Dedifferentiated amniotic fluid mesenchymal stem cell (primary cell): ENCODE data around the gene PROM2.

Experiments
- DNase-seq: peaks from one replicate; pipeline ENCODE4 v3.0.0-alpha.2; 2016; ENCODE audit errors: extremely low spot score

The PROM2 gene

GRCh38 chr2:95323347-95324155, 49.3 kb downstream of the PROM2 start:
- no peak for DNase-seq

GRCh38 chr2:95325026-95325425, 50.8 kb downstream of the PROM2 start:
- DNase-seq, result no peak

- DNase-seq, result no peak
These were observed 51.6 kb downstream of the PROM2 start for GRCh38 chr2:95325590-95326432.

GRCh38 chr2:95326433-95327140, 52.3 kb downstream of the PROM2 start:
- DNase-seq, result no peak

GRCh38 chr2:95327861-95328260, 53.6 kb downstream of the PROM2 start:
- no peak for DNase-seq

GRCh38 chr2:95328358-95329125, 54.3 kb downstream of the PROM2 start:
- no peak for DNase-seq

GRCh38 chr2:95329401-95329800, 55.2 kb downstream of the PROM2 start:
- no peak for DNase-seq

DNA sequence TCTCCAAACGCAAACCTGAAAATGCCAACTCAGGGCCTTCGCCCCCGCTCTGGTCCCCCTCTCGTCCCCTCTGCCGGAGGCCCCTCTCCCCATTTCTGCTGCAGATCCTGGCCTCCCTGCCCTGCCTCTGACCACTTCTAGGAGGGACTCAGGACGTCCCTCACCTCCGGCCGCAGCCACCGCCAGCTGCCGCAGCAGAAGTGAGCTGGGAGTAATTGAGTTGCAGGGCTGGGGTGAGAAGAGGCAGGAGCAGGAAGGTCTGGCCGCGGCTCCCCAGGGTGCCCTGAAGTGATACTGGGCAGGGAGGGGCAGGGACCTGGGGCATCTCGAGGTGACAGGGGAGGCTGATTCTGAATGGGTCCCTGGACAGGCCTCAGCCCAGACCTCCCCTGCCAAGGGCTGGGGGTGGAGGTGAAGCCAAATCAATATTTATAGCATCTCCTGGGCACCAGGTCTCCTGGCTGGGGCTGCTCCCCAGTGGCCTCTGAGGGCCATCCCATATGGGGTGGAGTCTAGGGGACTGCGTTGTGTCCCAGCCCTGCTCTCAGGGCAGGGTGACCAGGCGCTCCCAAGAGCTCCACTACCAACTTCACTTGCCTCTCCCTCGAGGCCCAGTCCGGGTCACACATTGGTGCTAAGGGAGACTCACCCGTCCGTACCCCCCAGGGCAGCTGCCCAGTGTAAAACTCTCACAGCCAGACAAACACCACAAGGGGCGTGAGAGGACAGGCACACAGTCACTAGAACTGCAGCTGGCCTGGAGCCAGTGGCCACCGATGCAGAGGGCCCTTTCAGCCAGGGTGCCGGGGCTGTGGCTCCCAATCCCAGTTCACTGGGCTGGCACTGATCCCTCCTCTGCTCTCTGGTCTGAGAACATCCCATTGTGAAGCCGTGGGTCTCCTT, 55.9 kb downstream of the PROM2 start:
- DNase-seq, result no peak

DNA sequence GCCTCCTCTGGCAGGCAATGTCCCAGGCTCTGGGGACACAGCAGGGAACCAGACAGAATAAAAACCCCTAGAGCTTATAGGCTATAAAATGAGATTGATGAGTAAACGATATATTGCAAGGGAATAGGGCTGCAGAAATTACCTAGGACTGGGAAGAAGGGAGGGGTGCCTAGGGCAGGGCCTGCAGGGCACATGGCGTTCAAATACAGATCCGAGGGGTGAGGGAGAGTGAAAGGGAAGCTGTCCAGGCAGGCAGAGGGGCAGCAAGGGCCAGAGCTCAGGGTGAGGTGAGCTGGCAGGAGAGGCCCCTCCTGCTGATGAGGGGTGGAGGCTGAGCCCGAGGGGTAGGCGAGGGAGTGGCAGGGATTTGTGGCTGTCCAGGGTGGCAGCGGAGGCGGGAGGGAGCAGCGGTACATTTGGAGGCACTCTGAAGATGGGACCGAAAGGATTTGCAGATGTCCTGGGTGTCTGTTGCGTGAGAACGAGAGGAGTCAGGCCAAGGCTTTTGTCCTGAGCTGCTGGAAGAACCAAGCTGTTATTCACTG, 56.6 kb downstream of the PROM2 start:
- no peak for DNase-seq

DNA sequence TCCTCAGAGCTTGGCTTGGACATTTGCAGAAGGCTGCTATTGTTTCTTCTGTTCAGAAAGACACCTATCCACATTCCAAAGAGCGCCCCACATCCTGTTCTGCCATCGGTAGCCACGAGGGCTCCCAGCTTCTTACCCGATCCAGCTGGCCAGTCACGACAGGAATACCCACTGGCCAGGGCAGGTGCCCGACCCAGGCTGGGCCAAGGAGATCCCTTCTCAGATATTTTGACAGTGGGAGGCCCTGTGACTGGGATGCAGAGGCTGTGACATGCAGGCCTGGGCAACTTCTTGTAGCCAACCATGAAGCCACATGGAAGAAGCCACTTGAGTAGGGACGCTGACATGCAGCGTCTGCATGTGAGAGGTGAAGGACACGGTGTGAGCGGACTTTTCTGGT, 57.4 kb downstream of the PROM2 start:
- DNase-seq, result no peak

DNA sequence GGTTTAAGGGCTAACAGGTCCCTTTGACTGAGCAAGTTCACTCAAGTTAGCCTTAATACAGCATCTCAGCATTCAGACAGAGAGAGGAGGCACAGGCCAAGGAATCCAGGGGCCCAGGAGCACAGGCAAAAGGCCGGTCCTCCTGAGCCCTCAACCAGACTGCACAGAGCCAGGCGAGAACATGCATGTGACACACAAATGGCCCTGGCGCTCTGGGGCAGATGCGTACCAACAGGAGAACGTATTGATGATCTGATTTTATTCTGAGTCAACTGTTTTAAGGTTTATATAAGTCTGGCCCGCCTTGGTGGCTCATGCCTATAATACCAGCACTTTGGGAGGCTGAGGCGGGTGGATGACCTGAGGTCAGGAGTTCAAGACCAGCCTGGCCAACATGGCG, 57.8 kb downstream of the PROM2 start:
- no peak for DNase-seq

DNA sequence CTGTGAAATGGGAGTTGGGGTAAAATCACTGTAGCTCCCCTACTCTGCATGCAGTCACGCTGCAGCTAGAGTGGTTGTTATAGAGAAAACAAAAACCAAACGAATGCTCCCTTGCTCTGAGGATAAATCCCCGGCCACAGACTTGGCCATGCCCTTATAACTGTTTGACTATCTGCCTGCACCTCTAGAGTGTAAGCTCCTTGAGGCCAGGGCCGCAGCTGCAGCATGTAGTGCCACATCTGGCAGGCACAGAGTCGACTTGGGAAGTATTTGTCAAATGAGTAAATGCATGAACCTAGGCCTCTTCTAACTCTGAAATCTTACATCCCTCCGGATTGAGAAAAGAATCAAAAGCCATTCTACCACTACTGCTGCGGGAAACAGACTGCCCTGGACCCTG, 58.8 kb downstream of the PROM2 start:
- DNase-seq, result no peak

DNA sequence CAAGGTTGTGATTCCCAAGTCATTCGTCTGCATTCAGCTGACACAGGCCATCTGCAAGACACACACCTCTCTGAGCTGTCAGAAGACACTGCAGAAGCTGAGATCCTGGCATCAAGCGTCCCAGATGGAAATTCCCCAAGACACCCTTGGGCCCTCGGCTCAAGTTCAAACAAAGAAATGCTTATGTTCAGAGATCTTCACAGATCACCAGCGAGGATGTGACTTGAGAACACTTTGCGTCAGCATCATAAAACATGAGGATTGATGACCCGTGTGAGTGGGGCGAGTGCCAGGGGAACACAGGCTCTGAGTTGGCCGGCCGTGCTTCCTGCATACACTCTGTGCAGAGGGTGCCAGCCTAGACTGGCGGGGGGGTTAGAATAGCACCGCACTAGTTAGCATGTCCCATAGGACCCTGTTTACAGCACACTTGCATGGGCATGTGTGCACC, 59.7 kb downstream of the PROM2 start:
- no peak for DNase-seq

DNA sequence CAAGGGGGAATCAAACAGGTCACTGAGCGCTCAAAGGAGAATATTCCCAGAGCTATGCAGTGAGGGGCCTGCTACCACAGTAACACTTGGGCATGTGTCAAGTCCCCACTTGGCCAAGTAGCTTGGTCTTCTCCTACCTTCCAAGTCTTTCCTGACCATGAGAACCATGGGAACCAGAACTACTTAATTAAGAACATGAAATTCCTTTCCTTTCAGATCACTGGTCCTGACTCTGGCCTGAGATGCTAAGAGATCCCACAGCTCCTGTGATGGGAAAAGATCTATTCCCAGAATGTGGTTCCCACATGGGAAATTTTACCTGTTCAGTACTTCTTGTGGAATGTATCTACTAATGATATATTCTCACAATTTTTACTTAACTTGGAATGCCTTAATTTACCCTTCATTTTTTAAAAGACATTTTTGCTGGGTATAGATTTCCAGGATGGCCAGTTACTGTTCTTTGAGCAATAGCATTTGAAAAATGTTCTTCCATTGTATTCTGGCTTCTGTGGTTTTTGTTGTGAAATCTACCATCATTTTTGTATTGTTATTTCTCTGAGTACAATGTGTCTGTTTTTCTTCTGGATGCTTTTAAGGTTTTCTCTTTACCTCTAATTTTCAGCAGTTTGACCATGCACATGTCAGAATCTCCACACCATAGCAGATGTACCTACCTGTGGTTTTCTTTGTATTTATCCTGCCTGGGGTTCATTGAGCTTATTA, 60.8 kb downstream of the PROM2 start:
- no peak for DNase-seq

DNA sequence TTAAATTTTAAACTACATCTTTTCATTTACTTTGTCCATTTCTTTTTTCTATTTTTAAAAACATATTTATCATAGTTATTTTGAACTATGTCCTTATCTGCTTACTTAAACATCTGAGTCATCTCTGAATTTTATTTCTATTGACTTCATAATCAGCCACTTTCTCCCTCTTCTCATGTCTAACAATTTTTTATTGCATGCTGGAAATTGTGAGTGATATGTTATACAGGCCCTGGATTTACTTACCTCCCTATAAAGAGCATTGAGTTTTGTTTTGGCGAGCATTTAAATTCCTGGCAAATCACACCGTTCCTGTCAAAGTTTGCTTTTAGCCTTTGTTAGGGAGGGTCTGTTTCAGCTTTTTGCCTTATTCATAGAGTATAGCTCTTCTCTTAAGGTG, 62.2 kb downstream of the PROM2 start:
- no peak for DNase-seq

GRCh38 chr2:95337829-95338228, 63.6 kb downstream of the PROM2 start:
- no peak for DNase-seq
